Esophagus muscularis mucosa (tissue), 4 donors: ENCODE measurements around the gene GIMAP6.

Experiments used
- CTCF ChIP-seq, 3 experiments: fragments of 200-600 bp in 2 of 3; fragments of 450-650 bp in 1 of 3; sonication (generic) in 2 of 3; IDR thresholded peaks; one replicate each; pipeline ENCODE4 v1.5.1; 2017 to 2019; ENCODE audit warnings: antibody characterized with exemption in 3 of 3, mild to moderate bottlenecking in 2 of 3, moderate library complexity in 1 of 3
- EP300 ChIP-seq: sonication (generic); formaldehyde crosslinking; IDR thresholded peaks from one replicate; pipeline ENCODE4 v1.6.1; 2017; ENCODE audit warnings: antibody characterized with exemption
- POLR2A ChIP-seq: fragments of 450-650 bp; IDR thresholded peaks from one replicate; pipeline ENCODE4 v1.6.1; 2017; ENCODE audit warnings: antibody characterized with exemption, moderate library complexity, mild to moderate bottlenecking, low read depth
- POLR2AphosphoS5 ChIP-seq, 2 donors: sonication (generic); formaldehyde crosslinking; IDR thresholded peaks; one replicate each; pipeline ENCODE4 v1.6.1; 2017; ENCODE audit warnings: antibody characterized with exemption in 2 of 2

DNA sequence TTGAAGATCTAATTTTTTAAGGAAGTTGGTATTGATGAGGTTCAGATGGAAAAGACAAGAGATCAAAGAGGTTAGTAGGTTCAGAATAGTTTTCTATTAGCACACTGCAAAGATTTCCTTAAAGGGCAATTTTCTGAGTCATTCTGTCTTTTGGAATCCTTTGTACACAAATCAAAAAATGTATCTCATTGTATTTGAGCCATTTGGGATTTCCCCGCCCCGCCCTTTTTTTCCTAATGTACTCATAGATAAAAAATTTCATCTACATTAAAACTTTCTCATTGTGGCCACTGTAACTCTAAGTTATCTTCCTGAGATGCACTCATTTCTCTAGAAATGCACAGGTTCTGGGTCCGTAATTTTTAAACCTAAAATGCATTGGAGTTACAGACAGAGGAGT is 12.1 kb downstream of the GIMAP6 start:
- no peak for TF ChIP-seq POLR2AphosphoS5 (IDR thresholded peaks at IDR 0.05)
- TF ChIP-seq CTCF (IDR thresholded peaks at IDR 0.05), result no peak
- no peak for TF ChIP-seq EP300
- TF ChIP-seq POLR2A, result no peak
